ENCODE data around the gene FBXO31.
A peak's percentile ranks its signal among the peaks of the same experiment; 100 is the strongest.

FBXO31 gene

GRCh38 chr16:87293990-87294389 lies 89.6 kb downstream of the FBXO31 start:
- DNase-seq (ENCODE audit: extremely low read depth in 1 of 2, low read depth in 1 of 2): no peak

- no peak for DNase-seq (ENCODE audit: extremely low read depth in 1 of 2, low read depth in 1 of 2)
Observed at GRCh38 chr16:87291944-87292343, 91.6 kb downstream of the FBXO31 start.

GRCh38 chr16:87288753-87289362 lies 94.7 kb downstream of the FBXO31 start:
- no peak for DNase-seq (ENCODE audit: extremely low read depth in 1 of 2, low read depth in 1 of 2)

DNA sequence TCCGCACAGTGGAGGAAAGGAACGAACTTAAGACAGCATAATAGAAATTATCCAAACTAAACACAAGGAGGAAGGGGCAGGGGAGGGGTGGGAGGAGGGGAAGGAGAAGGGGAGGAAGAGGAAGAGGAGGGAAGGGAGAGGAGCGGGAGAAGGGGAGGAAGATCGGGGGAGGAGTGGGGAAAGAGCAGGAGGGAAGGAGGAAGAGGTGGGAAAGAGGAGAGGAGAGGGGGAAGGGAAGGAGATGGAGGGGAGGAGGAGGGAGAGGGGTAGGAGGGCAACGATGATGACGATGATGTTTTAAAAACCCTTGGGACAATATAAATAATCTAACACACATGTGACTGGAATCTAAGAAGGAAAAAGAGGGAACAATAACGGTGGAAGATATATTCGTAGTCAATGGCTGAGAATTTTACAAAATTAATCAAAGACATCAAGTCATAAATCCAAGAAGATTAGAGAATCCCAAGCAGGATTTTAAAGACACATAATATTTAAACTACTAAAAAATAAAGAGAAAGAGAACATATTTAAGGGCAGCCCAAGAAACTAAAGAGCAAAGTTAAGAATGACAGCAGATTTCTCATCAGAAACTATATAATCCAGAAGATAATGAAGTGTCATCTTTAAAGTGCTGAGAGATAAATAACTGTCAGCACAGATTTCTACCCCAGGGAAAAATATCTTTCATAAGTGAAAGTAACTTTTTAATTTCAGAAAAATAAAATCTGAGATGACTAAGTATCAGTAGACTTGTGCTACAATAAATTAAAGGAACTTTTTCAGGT lies 96.5 kb downstream of the FBXO31 start:
- no peak for DNase-seq (ENCODE audit: extremely low read depth in 1 of 2, low read depth in 1 of 2)

GRCh38 chr16:87284183-87284582 lies 99.4 kb downstream of the FBXO31 start:
- no peak for DNase-seq (ENCODE audit: extremely low read depth in 1 of 2, low read depth in 1 of 2)

DNA sequence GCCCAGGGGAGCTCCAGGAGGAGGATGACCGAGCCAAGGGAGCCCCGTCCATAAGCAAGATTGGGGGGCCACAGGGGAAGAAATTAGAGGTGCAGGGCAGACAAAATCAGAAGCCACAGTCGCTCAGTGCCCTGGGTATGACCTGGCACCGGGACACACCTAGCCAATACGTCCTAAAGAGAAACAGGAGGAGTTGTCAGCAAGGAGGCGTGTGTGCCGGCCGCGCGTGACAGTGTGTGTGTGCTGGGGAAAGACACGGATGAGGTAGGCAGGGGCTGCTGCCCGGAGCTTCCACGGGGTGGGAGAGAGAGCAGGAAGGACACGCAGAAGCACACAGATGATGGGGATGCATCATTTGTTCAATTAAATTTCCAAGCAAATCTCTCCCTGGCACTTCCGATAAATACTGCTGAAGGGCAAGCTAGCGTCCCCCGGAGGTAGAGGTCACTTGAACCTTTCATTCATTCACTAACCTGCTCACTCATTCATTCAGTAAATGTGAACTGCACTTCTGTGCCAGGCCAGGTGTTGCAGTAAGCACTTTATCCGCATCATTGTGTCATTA lies 104.4 kb downstream of the FBXO31 start:
- DNase-seq (ENCODE audit: extremely low read depth in 1 of 2, low read depth in 1 of 2): no peak

DNA sequence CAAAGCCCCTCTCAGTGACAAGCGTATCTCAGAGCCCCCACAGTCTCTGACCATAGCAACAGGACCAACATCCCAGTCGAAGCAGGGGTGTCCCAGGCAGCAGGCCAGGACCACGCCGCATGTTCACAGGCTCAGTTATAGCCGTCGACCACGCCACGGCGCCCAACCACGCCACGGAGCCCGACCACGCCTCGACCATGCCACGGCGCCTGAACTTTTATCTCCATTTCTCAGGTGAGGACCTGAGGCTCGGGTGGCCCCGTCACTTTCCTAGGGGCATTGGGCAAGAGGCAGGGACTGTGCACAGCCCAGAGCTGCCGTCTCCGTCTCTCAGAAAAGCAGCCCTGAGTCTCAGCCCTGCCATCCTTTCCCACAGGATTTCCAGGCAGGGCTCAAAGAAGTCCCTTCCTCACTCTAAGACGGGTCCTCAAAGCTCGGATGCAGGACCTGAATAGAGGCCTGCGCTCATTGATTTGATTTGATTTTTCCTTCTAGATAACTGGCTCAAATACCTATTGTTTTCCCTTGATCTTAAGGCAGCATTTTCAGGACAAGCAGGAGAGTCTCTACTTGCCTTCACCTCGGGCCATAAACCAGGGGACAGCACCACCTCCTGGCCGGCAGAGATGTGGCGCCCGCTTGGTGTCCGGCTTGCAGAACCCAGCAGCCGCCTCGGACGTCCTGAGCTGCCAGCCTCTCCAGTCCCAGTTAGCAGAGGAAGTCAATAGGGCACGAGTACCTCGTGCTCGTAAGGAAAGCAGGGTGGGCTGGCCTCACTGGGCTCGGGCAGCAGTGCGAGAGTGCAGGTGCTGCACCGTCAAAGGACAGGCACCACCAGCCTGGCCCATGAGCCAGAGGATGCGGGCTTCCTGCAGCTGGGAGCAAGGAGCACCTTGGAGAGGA lies 105.1 kb downstream of the FBXO31 start:
- DNase-seq (ENCODE audit: extremely low read depth in 1 of 2, low read depth in 1 of 2): peak; percentile 21

Data from stimulated activated CD8-positive, alpha-beta memory T cell treated with anti-CD3 and anti-CD28 coated beads, Interleukin-7, amount 100 ng/mL, for 48 hours (primary cell).